GM21526 (cell line): ENCODE data around the gene EFCAB6.

Experiments
- ATAC-seq: cut with Tn5 transposase; IDR thresholded peaks from one replicate; pipeline ENCODE4 v1.9.1; 2021; ENCODE audit warnings: moderate library complexity; ENCODE audit not compliant: unreplicated experiment, low FRiP score

Gene EFCAB6

DNA sequence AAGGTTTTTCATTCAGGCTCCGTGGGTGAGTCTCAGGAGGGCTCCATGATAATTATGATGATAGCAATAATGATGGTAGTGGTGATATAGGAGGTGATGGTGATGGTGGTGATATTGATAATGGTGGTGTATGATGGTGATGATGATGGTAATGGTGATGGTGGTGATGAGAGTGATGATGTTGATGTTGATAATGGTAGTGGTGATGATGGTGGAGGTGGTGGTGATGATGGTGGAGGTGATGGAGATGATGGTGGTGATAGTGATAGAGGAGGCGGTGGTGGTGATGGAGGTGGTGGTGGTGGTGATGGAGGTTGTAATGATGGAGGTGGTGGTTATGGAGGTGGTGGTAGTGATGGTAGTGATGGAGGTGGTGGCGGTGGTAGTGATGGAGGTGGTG is 320.9 kb downstream of the EFCAB6 start:
- ATAC-seq, result no peak

GRCh38 chr22:43490311-43490710 is 321.8 kb downstream of the EFCAB6 start:
- no peak for ATAC-seq

GRCh38 chr22:43488937-43489336 is 323.2 kb downstream of the EFCAB6 start:
- ATAC-seq, result no peak

DNA sequence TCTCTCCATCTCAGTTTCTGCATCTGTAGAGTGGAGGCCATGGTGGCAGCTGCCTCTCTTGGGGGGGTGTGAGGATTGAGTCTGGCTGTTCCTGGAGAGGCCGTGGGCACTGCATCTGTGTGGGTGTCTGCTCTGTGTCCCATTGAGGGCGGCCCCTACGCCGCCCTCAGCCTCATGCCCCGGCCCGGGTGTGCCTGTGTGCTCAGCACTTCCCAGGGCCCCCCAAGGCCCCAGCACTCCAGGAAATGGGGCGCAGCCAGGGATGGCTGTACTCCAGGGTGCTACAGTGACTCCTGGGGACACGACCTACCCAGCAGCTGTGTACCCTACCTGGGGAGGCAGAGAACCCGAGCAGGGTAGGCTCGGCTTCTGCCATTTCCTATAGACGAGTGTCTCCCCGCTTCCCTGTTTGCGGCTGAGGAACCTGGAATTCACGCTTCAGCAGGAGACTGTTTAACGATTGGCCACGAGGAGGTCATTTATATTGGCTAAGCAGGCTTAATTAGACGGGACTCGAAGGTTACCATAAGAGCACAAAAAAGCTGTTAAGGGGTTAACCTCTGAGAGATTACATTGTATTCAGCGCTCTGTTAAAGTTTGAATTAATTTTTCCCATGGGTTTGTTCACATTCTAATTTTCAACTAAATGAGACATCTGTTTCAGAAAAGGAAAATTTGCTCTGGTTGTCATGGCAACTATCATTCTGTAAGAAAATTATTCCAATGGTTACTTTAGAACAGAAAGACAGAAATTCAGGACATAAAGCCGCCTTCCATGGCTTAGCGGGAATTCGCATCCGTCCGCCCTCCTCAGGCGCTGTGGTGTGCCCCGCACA is 323.9 kb downstream of the EFCAB6 start:
- no peak for ATAC-seq

DNA sequence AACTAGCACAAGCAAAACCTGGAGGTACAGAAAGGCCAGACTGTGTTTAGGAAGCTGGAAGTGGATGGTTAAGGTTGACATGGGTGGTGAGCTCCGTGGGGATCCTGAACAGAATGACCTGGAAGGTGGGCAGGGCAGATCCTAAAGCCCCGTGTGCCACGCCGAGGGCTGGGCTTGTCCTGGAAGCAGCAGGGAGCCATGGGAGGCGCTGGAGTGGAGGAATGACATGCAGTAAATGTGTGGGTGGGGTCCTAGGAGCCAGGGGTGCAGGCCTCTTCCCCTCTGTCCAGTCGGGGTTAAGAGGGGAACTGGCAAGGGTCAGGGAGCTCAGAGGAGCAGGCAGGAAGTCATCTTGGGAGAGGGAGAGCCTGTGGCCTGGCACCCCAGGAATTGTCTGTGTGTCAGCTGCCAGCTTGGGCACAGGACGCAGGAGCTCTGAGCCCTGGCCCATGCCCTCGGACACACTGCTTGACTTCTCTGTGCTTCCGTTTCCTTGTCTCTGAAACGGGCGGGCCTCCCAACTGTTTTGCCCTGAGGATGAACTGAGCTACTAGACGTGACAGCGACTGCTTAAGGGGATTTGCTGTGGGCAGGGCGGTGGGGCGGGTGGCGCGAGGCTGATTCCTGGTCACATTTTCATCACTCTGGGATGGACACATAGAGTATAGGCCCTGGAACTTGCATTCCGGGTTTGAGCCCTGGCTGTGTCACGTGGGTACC is 324.6 kb downstream of the EFCAB6 start:
- no peak for ATAC-seq

DNA sequence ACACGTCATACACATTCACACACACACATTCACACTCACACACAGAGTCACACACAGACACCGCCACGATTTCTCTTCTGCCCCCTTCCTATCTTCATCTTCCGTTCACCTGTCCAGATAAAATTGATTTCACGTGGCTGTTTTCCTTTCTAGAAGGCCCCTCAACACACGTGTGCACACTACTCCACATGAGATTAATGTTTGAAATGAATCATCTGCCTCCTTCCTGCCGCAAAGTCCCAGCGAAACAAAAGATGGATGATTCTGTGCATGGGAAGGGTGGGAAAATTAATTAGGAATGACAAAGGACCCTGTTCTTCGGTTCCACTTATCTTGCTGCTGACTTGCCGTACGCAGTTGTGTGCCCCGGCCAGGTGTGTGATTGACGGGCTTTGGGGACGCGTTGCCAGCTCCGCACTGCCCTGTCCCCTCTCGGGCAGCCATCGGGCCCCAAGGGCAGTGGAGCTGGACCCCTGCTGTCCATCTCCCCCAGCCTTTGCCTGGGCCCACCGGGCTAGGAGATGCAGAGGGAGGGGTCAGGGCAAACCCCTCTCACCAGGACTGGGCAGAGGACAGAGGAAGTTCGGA is 326.5 kb downstream of the EFCAB6 start:
- no peak for ATAC-seq

DNA sequence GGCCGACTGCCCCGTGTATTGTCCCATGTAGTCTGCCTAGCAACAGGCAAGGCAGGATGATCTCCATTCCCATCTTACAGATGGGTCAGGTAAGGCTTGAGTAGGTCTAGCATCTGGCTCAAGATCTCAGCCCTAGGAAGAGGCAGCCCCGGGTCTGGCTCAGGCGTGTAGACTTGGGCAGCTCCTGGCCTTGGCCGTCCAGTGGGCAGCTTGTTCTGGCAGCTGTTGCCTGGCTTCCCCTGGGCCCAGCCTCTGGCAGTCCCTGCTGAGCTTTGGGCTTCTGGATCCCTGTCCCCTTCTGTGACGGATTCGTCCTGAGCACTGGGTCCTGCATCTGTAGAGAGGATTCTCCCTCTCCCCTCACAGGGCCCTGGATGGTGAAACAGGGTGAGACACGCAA is 327.9 kb downstream of the EFCAB6 start:
- ATAC-seq, result no peak

DNA sequence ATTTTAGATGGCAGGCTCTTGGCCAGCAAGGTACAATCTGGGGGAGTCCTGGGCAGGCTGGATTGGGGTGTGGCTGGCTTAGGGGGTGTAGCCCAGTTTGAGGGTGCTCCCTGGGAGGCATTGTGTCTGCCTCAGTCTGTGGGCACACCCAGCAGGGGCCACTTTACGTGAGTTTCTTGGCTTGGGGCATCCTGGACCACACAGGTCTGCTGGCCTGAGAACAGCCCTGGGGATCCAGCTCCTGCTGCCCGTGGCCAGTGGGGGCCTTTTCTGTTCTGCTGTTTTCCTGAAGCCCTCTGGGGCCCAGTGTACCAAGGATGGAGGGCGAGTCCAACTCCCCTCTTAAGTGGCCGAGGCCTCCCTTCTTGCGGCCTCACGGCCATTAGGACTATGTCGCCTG is 328.4 kb downstream of the EFCAB6 start:
- no peak for ATAC-seq

GRCh38 chr22:43483266-43483665 is 328.8 kb downstream of the EFCAB6 start:
- no peak for ATAC-seq

DNA sequence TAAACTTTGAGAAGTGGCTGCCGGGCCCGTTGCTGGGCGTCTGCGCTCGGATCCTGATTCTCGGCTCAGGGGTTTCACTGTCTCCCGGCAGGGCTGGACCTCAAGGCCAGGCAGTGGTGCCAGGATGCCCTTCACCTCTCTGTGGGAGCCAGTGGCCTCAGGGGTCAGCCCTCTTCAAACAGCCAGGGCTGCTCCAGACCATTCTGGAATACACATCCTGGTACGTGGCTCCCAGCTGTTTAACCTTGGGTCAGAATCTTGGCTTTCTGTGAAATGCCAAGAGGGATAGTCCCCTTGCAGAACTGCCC is 329.8 kb downstream of the EFCAB6 start:
- no peak for ATAC-seq

GRCh38 chr22:43481568-43482317 is 330.4 kb downstream of the EFCAB6 start:
- no peak for ATAC-seq

DNA sequence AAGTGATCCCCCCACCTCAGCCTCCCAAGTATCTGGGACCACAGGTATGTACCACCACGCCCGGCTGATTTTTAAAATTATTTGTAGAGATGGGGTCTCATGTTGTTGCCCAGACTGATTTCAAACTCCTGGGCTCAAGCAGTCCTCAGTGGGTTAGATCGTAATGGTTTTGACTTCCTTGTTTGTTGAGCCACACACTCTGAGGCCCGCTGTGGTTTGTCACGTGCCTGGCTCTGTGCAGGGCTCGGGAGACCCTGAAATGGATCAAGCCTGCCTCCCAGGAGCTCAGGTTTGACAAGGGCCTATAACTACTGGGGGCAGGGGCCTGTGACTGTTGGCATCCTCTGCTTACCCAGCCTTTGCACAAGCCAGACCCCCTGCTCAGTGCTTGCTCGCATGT is 332.1 kb downstream of the EFCAB6 start:
- ATAC-seq, result no peak

GRCh38 chr22:43479301-43479950 is 332.7 kb downstream of the EFCAB6 start:
- ATAC-seq, result no peak
